Kidney (tissue), 14 donors: ENCODE measurements around the gene MTRFR. TPM values are rescaled to one million over a fixed set of nuclear protein-coding genes. Genes with fewer than 3 reads are reported as not detected.
"Not testable (repeated sequence)": the region's sequence is repeated elsewhere in the genome, so short reads cannot be mapped to it uniquely, and the experiment has no call there.

ENCODE experiments used
- DNase-seq, 5 donors: peaks; one replicate each; pipeline ENCODE4 v3.0.0-alpha.2; 2013 to 2020
- FAIRE-seq: peaks from 2 replicates; lab custom pipeline; 2012; peaks lifted over from hg19 to GRCh38; lab: Jason Lieb, UNC
- H3K27ac ChIP-seq, 2 donors: one replicate each; pipeline ENCODE4 v1.7.0; 2013; ENCODE audit warnings: low read depth in 2 of 2, low read length in 2 of 2, inconsistent platforms in 1 of 2
- H3K27me3 ChIP-seq: one replicate; pipeline ENCODE4 v1.7.1; 2013; ENCODE audit warnings: low read length, inconsistent platforms; ENCODE audit not compliant: control insufficient read depth, insufficient read depth
- H3K36me3 ChIP-seq, 3 donors: one replicate each; pipeline versions ENCODE4 v1.7.0 to v1.7.1; 2013; ENCODE audit warnings: low read length in 3 of 3, control low read depth in 1 of 3, inconsistent platforms in 1 of 3; ENCODE audit not compliant: insufficient read depth in 3 of 3, control insufficient read depth in 2 of 3
- H3K4me1 ChIP-seq, 3 donors: one replicate each; pipeline versions ENCODE4 v1.7.0 to v1.7.1; 2013; ENCODE audit warnings: low read length in 3 of 3, inconsistent platforms in 1 of 3, low read depth in 1 of 3; ENCODE audit not compliant: control insufficient read depth in 2 of 3, insufficient read depth in 2 of 3
- H3K4me3 ChIP-seq, 3 donors: one replicate each; pipeline versions ENCODE4 v1.7.0 to v1.8.1; 2013; ENCODE audit warnings: low read length in 3 of 3, control low read depth in 1 of 3, inconsistent platforms in 1 of 3
- H3K9ac ChIP-seq, 3 donors: one replicate each; pipeline versions ENCODE4 v1.7.0 to v1.7.1; 2013; ENCODE audit warnings: low read length in 3 of 3, control low read depth in 1 of 3, inconsistent platforms in 1 of 3
- H3K9me3 ChIP-seq, 3 donors: one replicate each; pipeline versions ENCODE4 v1.7.0 to v1.7.1; 2013; ENCODE audit warnings: low read length in 3 of 3, control low read depth in 1 of 3, inconsistent platforms in 1 of 3; ENCODE audit not compliant: control insufficient read depth in 2 of 3, insufficient read depth in 1 of 3
- CTCF ChIP-seq: IDR thresholded peaks from 3 replicates; pipeline ENCODE4 v1.5.1; 2012; ENCODE audit warnings: mild to moderate bottlenecking, moderate library complexity, borderline replicate concordance; ENCODE audit not compliant: insufficient read depth; ENCODE audit errors: extremely low read depth
- intact Hi-C: fragments of 100-400 bp; cut with DNase I; formaldehyde crosslinking; loops from one replicate; pipeline ENCODE4 v1.11.1; 2022
- polyA plus RNA-seq: library from polyadenylated mRNA; stranded (reverse); fragments of 350-450 nt; fragmentation: Illumina TruSeq; extraction: RNeasy Lipid Tissue Mini Kit (QIAGEN cat#74804); gene quantifications from one replicate; pipeline ENCODE4 v1.2.3, GENCODE V29; 2014; ENCODE audit warnings: low read depth, low replicate concordance; ENCODE audit not compliant: insufficient read depth
- total RNA-seq: library from RNA; stranded (reverse); fragmentation: NEBNext Ultra II Directional; extraction: Animal tissue kit (Norgen Biotek cat#: 25700); gene quantifications from one replicate; pipeline ENCODE4 v1.2.1, GENCODE V29; 2021
- donor health status: control.
- donor health status: control.
- donor health status: control.
- donor health status: control.
- donor health status: control.
- donor health status: DM: yes; HTN: yes; CAD: no.
- donor health status: Normal renal cell carcinoma (clear cell type).

Gene MTRFR
- total and polyA plus RNA-seq, 2 donors from 2014 or later: 12.8 to 17.8 TPM

GRCh38 chr12:123200414-123200813 lies 32.8 kb upstream of the MTRFR start:
- Histone ChIP-seq H3K4me1 (no peaks in the 10 kb centered on the region), H3K36me3 (peaks cover 4 to 18% (median 6%) of the 10 kb centered on the region in 3 donors), H3K4me3 (no peak overlapping the region), H3K9me3 (no peaks in the 10 kb centered on the region), H3K9ac (no peak overlapping the region), H3K27me3 (no peaks in the 10 kb centered on the region), H3K27ac (no peak overlapping the region)
- FAIRE-seq (no peak), DNase-seq (no peak)
- intact Hi-C loops: no loop called here
- no peak for TF ChIP-seq CTCF

GRCh38 chr12:123206794-123207193 lies 26.4 kb upstream of the MTRFR start:
- intact Hi-C loops, H3K4me1 ChIP-seq, H3K27ac ChIP-seq, H3K27me3 ChIP-seq, H3K9me3 ChIP-seq, FAIRE-seq, H3K4me3 ChIP-seq, H3K36me3 ChIP-seq, H3K9ac ChIP-seq, DNase-seq: not testable (repeated sequence)

GRCh38 chr12:123207815-123208214 lies 25.4 kb upstream of the MTRFR start:
- FAIRE-seq, H3K36me3 ChIP-seq, intact Hi-C loops, H3K27ac ChIP-seq, H3K27me3 ChIP-seq, H3K4me3 ChIP-seq, H3K9me3 ChIP-seq, DNase-seq, H3K4me1 ChIP-seq, H3K9ac ChIP-seq: not testable (repeated sequence)

GRCh38 chr12:123223241-123223668 lies 10.0 kb upstream of the MTRFR start:
- Histone ChIP-seq H3K4me1 (no peaks in the 10 kb centered on the region), H3K36me3 (peaks cover 0 to 15% (median 3%) of the 10 kb centered on the region in 3 donors), H3K9ac (no peak overlapping the region), H3K27ac (no peak overlapping the region), H3K4me3 (no peak overlapping the region), H3K9me3 (no peaks in the 10 kb centered on the region), H3K27me3 (no peaks in the 10 kb centered on the region)
- DNase-seq (no peak), FAIRE-seq (no peak)
- intact Hi-C loops: no loop called here
- TF ChIP-seq CTCF: no peak

GRCh38 chr12:123225443-123225842 lies 7.8 kb upstream of the MTRFR start:
- no peaks in the 10 kb centered on the region for H3K9me3 ChIP-seq
- TF ChIP-seq CTCF: no peak
- no peaks in the 10 kb centered on the region for H3K4me1 ChIP-seq
- H3K27ac ChIP-seq: no peak overlapping the region
- no peak overlapping the region for H3K9ac ChIP-seq
- H3K36me3 ChIP-seq: peaks cover 0 to 15% (median 3%) of the 10 kb centered on the region in 3 donors
- intact Hi-C loops: no loop called here
- no peak overlapping the region for H3K4me3 ChIP-seq
- no peak for FAIRE-seq
- no peak for DNase-seq
- H3K27me3 ChIP-seq: no peaks in the 10 kb centered on the region
